ENCODE measurements around the gene RGSL1.
A peak's percentile ranks its signal among the peaks of the same experiment; 100 is the strongest.
"Not testable (repeated sequence)": the region's sequence is repeated elsewhere in the genome, so short reads cannot be mapped to it uniquely, and the experiment has no call there.

The RGSL1 gene

GRCh38 chr1:182431278-182431677 is 18.7 kb upstream of the RGSL1 start:
- no peak for DNase-seq

DNA sequence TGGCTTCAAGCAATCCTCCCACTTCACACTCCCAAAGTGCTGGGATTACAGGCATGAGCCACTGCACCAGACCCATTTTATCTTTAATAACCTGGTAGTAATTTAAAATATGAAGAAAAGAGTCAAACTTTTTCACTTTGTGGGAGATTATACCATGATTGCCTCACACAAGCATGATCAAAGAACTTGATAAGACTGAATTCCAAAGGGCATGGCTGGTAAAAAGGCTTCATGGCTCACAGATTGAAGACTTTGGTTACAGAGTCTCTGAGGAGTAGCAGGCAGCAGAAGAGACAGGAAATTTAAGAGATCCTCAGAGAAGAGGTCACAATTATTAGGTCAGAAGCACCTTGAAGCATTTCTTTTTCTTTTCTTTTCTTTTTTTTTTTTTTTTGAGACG is 16.4 kb upstream of the RGSL1 start:
- no peak for ATAC-seq
- Mint-ChIP-seq H3K4me3 (no peak overlapping the region), H3K9me3 (peaks cover 4 to 6% of the 10 kb centered on the region in 2 donors), H3K4me1 (peaks cover 22% of the 10 kb centered on the region), H3K27ac (no peak overlapping the region), H3K27me3 (no peaks in the 10 kb centered on the region)
- no peak for DNase-seq

More at GRCh38 chr1:182431278-182431677, 18.7 kb upstream of the RGSL1 start:
- Mint-ChIP-seq H3K4me3 (no peak overlapping the region), H3K9me3 (no peaks in the 10 kb centered on the region), H3K27ac (peak overlapping the region in 1 of 2 donors; percentile 87), H3K4me1 (peaks cover 32% of the 10 kb centered on the region), H3K27me3 (no peaks in the 10 kb centered on the region)
- ATAC-seq: no peak

DNA sequence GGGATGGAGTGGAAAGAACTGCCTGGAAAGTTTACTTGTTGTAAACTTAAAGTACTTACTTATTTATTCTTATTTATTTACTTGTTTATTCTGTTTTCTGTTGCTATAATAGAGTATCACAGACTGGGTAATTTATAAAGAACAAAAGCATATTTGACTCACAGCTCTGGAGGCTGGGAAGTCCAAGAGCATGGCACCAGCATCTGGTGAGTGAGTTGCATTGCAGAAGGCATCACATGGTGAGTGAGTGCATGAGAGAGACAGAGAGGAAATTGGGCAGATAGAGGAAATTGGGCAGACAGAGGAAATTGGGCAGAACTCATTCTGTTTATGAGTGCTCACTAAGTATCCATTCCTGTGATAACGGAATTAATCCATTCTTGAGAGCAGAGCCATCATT is 11.6 kb upstream of the RGSL1 start:
- DNase-seq (no peak), ATAC-seq (no peak)
- Mint-ChIP-seq H3K4me3 (no peak overlapping the region), H3K27me3 (no peaks in the 10 kb centered on the region), H3K27ac (no peak overlapping the region), H3K9me3 (peaks cover 4 to 8% of the 10 kb centered on the region in 2 donors), H3K4me1 (no peaks in the 10 kb centered on the region)

DNA sequence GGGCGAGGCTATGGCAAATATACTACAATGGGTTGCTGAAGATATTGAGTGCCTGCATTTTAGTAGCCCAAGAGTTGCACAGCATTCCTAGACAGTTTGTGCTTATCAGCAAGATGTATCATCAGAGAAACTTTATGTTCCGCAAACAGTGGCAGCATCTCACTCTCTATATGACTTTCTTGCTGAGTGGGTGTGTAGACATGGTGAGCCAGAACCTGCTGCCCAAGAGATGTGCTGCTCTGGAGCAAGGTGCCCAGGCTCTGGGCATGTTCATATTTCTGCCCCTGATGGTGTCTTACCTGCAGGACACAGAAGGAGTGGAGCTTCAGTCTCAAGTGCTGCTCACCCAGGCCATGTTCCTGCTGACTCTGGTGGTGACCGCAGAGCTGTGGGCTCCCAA is 8.2 kb upstream of the RGSL1 start:
- H3K27ac Mint-ChIP-seq: no peak overlapping the region
- H3K4me3 Mint-ChIP-seq: no peak overlapping the region

GRCh38 chr1:182442333-182442732 is 7.6 kb upstream of the RGSL1 start:
- Mint-ChIP-seq H3K27ac (no peak overlapping the region), H3K4me1 (no peaks in the 10 kb centered on the region), H3K27me3 (no peaks in the 10 kb centered on the region), H3K9me3 (peaks cover 4 to 8% of the 10 kb centered on the region in 2 donors), H3K4me3 (no peak overlapping the region)
- ATAC-seq (no peak), DNase-seq (no peak)

More for the DNA sequence above, 8.2 kb upstream of the RGSL1 start:
- Mint-ChIP-seq H3K9me3 (peaks cover 4 to 8% of the 10 kb centered on the region in 2 donors), H3K4me1 (no peaks in the 10 kb centered on the region), H3K27me3 (no peaks in the 10 kb centered on the region)
- ATAC-seq (no peak), DNase-seq (no peak)

DNA sequence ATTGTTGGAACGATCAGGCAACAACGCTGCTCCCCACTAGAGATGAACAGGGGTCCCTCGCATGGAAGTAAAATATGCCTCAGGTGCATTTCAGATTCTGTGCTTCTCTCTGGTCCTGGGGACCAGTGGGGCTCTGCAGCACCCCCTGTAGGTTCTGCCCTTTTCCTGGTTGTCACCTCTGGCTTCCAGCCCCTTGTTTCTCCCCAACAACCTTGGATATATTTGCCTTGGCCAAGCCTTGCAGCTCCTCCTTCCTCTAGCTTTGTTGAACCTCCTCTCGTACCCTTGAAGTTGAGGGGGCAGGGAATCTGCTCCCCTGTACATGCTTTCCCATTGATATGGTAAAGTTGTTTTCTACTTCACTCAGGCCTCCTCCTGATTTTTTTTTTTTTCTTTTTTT is 5.4 kb upstream of the RGSL1 start:
- DNase-seq (no peak), ATAC-seq (no peak)
- Mint-ChIP-seq H3K9me3 (no peaks in the 10 kb centered on the region), H3K27me3 (no peaks in the 10 kb centered on the region), H3K4me1 (no peaks in the 10 kb centered on the region), H3K27ac (no peak overlapping the region), H3K4me3 (no peak overlapping the region)

- no peaks in the 10 kb centered on the region for H3K27me3 Mint-ChIP-seq
- H3K9me3 Mint-ChIP-seq: no peaks in the 10 kb centered on the region
- ATAC-seq: peak; percentile 64
- no peak overlapping the region for H3K4me3 Mint-ChIP-seq
- peak in 1 of 2 donors; percentile 19 for DNase-seq
- no peaks in the 10 kb centered on the region for H3K4me1 Mint-ChIP-seq
- no peak overlapping the region for H3K27ac Mint-ChIP-seq
Measured at GRCh38 chr1:182446033-182446669, 3.8 kb upstream of the RGSL1 start.

DNA sequence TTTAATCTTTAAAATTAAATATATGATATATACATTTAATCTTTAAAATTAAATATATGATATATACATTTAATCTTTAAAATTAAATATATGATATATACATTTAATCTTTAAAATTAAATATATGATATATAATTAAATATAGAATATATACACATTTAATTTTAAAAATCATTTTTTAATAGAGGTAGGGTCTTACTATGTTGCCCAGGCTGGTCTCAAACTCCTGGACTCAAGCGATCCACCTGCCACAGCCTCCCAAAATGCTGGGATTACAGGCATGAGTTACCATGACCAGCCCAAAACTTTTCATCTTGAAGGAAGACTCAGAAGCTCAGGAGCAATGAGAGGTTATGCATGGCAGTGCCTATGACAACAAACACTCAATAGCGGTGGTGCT is 2.8 kb upstream of the RGSL1 start:
- not testable (repeated sequence) for H3K9me3 Mint-ChIP-seq, H3K27ac Mint-ChIP-seq, H3K4me3 Mint-ChIP-seq, ATAC-seq, H3K27me3 Mint-ChIP-seq, DNase-seq, H3K4me1 Mint-ChIP-seq

GRCh38 chr1:182447660-182448059 is 2.3 kb upstream of the RGSL1 start:
- ATAC-seq: no peak
- no peaks in the 10 kb centered on the region for H3K4me1 Mint-ChIP-seq
- no peaks in the 10 kb centered on the region for H3K9me3 Mint-ChIP-seq
- no peak overlapping the region for H3K4me3 Mint-ChIP-seq
- DNase-seq: no peak
- no peaks in the 10 kb centered on the region for H3K27me3 Mint-ChIP-seq
- no peak overlapping the region for H3K27ac Mint-ChIP-seq

GRCh38 chr1:182453631-182454030 is 3.7 kb downstream of the RGSL1 start:
- no peak for DNase-seq
- H3K27me3 Mint-ChIP-seq: peaks cover 36% of the 10 kb centered on the region

DNA sequence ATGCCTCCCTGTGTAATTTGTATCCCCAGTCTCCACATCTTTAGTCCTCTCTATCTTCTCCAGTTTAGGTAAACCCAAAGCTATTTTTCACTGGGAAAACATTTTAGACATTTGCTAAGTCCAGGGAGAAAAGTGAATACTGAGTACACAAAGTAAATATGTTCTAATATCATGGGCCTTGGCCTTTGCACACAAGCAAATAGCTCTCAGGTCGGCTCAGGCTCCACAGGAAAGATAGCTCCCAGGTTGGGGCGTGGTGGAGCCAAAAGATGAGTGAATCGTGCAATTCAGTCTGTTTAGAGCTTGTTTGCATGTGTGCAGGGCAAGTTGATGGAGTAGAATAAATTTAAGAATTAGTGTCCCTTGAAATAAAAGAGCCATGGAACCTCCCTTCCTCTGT is 7.9 kb downstream of the RGSL1 start:
- no peaks in the 10 kb centered on the region for H3K9me3 Mint-ChIP-seq
- H3K4me1 Mint-ChIP-seq: no peaks in the 10 kb centered on the region
- no peak for ATAC-seq
- no peak overlapping the region for H3K4me3 Mint-ChIP-seq
- H3K27me3 Mint-ChIP-seq: peaks cover 59% of the 10 kb centered on the region
- no peak for DNase-seq
- no peak overlapping the region for H3K27ac Mint-ChIP-seq

More at GRCh38 chr1:182453631-182454030, 3.7 kb downstream of the RGSL1 start:
- H3K9me3 Mint-ChIP-seq: no peaks in the 10 kb centered on the region
- H3K4me3 Mint-ChIP-seq: no peak overlapping the region
- no peak for ATAC-seq
- H3K4me1 Mint-ChIP-seq: no peaks in the 10 kb centered on the region
- H3K27ac Mint-ChIP-seq: no peak overlapping the region

DNA sequence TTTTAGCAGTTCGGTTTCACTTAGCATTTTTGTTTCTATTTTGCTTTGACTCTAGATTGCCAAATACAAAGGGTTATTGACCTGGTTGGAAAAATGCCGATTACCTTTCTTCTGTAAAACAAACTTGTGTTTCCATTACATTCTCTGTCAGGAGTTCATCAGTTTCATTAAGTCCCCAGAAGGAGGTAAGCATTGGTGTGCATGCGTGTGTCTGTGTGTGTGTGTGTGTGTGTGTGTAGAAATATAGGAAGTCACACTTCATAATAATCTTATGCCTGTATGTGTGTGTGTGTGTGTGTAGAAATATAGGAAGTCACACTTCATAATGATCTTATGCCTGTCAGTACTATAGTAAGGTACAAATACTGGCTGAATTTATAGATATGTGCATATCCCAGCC is 10.0 kb downstream of the RGSL1 start:
- Mint-ChIP-seq H3K9me3 (no peaks in the 10 kb centered on the region), H3K4me1 (no peaks in the 10 kb centered on the region), H3K4me3 (no peak overlapping the region), H3K27ac (no peak overlapping the region), H3K27me3 (peaks cover 42% of the 10 kb centered on the region)
- DNase-seq: no peak
- no peak for ATAC-seq

DNA sequence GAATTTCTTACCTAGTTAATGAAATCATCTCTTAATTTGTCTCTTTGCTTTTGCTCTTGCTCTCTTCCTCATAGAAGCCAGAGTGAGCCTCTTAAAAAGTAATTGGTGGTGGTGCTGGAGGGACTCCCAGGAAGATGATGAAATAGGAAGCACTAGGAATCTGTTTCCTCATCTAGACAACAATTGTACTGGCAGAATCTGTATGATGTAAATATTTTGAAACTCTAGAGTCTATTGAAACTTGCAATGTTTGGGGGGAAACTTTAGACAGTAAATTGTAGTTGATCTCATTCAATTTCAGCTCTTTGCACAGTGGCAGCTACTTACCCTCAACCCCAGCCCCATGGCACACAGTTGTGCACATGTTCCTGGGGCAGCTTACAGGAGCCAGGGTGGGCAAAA is 10.6 kb downstream of the RGSL1 start:
- H3K27me3 Mint-ChIP-seq: peaks cover 36% of the 10 kb centered on the region
- H3K27ac Mint-ChIP-seq: no peak overlapping the region
- H3K9me3 Mint-ChIP-seq: no peaks in the 10 kb centered on the region
- H3K4me1 Mint-ChIP-seq: no peaks in the 10 kb centered on the region
- no peak for ATAC-seq
- DNase-seq: no peak
- H3K4me3 Mint-ChIP-seq: no peak overlapping the region

GRCh38 chr1:182473556-182473955 is 23.6 kb downstream of the RGSL1 start:
- no peaks in the 10 kb centered on the region for H3K4me1 Mint-ChIP-seq
- H3K9me3 Mint-ChIP-seq: peaks cover 12 to 13% of the 10 kb centered on the region in 2 donors
- no peak overlapping the region for H3K4me3 Mint-ChIP-seq
- no peak for DNase-seq
- no peak for ATAC-seq
- peaks cover 31% of the 10 kb centered on the region for H3K27me3 Mint-ChIP-seq
- H3K27ac Mint-ChIP-seq: no peak overlapping the region

DNA sequence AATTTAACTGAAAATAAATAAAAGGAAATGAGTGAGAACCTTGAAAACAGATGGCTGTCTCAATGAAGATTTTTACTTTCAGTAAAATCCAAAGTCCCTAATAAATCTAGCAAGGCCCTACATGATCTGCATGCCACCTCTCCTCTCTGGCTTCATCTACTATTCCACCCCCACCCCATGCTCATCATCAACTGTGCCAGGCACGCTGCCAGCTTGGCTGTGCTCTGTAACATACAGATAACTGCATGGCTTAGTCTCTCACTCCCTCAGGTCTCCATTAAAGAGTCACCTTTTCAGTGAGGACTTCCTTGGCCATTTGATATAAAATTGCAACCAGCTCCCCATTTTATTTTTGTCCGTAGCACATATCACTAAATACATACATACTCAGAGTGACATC is 26.7 kb downstream of the RGSL1 start:
- no peak for DNase-seq
- Mint-ChIP-seq H3K27ac (no peak overlapping the region), H3K4me1 (no peaks in the 10 kb centered on the region), H3K27me3 (peaks cover 22% of the 10 kb centered on the region), H3K4me3 (no peak overlapping the region), H3K9me3 (peaks cover 10 to 17% of the 10 kb centered on the region in 2 donors)
- no peak for ATAC-seq

DNA sequence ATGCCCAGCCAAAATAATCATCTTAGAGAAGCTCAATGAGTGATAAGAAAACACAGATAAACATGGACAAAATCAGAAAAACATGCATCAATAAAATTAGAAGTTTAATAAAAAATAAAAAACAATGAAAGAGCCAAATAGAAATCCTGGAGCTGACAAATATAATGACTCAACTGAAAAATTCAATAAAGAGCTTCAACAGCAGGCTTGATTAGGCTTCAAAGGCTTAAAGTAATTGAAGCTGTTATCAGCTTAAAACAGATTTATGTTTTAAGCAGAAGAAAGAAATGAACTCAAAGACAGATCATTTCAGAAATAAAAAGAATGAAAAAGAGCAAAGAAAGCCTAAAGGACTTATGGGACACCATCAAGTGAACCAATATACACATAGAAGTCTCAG is 28.3 kb downstream of the RGSL1 start:
- ATAC-seq: no peak
- no peak overlapping the region for H3K4me3 Mint-ChIP-seq
- peaks cover 10 to 17% of the 10 kb centered on the region in 2 donors for H3K9me3 Mint-ChIP-seq
- H3K27me3 Mint-ChIP-seq: peaks cover 21% of the 10 kb centered on the region
- no peak for DNase-seq
- no peak overlapping the region for H3K27ac Mint-ChIP-seq
- H3K4me1 Mint-ChIP-seq: no peaks in the 10 kb centered on the region

DNA sequence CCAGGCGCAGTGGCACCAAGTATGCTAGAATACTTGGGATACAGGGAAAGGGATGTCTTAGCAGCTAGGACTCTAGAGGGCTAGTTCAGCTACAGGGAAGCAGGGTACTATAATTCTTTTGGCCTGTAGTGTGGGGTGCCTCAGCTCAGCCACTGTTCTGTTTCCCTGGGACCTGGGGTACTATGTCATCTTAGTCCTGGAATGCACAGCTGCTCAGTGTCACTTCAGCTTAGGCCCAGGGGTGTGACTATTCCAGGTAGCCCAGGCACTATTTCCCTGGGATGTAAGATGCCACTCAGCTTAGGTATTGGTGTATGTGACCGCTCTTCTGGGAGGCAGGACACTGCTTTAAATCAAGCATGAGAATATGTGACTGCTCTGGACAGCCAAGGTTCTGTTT is 34.1 kb downstream of the RGSL1 start:
- Mint-ChIP-seq H3K27me3 (peaks cover 8% of the 10 kb centered on the region), H3K27ac (no peak overlapping the region), H3K4me1 (no peaks in the 10 kb centered on the region), H3K9me3 (no peaks in the 10 kb centered on the region), H3K4me3 (no peak overlapping the region)
- ATAC-seq (peak; percentile 33), DNase-seq (no peak)
